Femur (tissue), 1 donor: ENCODE data around the gene USP33.
"Not testable (repeated sequence)": the region's sequence is repeated elsewhere in the genome, so short reads cannot be mapped to it uniquely, and the experiment has no call there.

Experiments
- DNase-seq: peaks from one replicate; pipeline ENCODE4 v3.0.0-alpha.2; 2017

USP33 gene

DNA sequence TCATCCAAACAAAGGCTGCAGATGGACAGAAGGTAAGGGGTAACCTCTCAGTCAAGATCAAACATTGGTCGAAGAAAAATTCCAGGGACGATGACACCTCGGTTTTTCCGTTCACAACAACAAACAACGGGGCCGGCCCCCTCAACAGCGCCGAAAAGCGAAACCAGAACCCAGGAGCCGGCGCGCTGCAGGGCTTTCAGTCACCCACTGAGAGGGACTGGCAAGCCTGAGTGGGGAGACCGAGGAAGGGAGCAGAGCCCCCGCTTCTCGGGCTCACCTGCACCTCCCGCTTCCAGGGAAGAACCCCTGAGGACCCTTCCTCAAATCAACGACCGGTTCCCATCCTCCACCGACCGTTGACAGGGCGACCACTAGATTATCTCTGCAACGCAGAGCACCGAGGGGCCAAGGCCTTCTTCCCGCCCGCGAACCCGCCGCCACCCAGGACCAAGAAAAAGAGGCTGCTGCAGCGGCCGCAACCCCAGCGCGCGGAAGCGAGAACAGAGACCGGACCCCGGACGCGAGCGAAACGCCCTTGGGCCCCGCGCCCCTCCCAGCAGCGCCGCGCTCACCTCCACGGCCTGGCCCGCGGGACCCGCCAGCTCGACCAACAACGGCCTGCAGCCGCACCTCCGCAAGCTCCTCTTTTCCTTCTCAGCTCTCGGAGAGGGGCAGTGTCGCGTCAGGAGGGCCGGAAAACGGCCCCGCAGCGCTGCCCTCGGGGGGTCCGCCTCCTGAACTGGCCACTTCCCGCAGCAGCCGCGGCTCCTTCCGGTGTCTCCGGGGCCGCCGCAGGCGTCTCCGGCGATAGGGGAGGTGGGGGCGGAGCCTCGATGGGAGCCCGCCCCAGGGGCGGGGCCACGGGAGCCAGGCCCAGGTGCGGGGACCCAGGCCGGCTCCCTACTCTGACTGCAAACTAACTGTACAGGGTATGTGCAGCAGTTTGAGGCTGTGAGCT lies at the start of gene USP33:
Gene USP33 (minus strand): TSS at position 782 of the 958 bp plus-strand sequence. CDS start 18,155 bp downstream, outside the sequence.
- DNase-seq: peak; percentile 93

DNA sequence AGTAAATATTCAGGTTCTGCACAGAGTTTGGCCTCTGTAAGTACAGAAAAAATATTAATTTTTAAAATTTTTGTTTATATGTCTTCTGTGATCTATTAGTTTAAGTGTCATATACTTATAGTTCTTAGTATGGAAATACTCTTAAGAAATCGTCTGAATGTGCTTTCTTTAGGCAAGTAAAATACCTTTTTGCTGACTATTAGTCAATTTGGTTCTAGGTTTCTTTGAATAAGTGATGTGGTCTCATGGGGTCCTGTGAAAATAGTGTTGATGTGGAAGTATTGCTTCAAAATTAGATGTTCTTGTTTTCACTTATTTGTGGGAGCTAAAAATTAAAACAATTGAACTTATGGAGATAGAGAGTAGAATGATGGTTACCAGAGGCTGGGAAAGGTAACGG lies 43.7 kb upstream of the USP33 start:
- DNase-seq: no peak

DNA sequence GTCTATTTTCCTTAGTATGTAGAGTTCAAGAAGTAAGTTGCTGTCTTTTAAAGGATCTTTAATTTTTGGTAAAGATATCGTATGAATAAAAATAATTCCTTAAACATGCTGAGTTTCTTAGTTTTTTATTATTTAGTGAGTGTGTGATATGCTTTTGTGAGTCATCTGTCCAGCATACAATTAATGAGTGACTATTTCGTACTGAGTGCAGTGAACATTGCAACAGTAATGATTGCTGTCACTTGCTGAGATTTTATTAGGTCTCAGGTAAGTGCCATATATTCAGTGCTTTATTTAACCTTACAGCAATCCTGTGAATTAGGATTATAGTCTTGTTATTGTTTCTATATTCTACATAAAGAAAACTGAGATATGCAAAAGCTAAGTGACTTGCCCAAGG lies 42.4 kb upstream of the USP33 start:
- DNase-seq: no peak

DNA sequence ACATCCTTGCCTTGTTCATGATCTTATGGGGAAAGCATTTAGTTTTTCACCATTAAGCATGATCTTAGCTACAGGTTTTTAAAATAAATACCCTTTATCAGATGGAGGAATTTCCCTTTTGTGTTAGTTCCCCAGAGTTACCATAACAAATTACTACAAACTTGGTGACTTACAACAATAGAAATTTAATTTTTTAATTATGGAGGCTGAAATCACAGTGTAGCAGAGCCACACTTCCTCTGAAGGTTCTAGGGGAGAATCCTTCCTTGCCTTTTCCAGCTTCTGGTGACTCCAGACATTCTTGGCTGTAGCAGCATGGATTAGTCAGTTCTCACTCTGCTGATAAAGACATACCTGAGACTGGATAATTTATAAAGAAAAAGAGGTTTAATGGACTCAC lies 38.3 kb upstream of the USP33 start:
- no peak for DNase-seq

DNA sequence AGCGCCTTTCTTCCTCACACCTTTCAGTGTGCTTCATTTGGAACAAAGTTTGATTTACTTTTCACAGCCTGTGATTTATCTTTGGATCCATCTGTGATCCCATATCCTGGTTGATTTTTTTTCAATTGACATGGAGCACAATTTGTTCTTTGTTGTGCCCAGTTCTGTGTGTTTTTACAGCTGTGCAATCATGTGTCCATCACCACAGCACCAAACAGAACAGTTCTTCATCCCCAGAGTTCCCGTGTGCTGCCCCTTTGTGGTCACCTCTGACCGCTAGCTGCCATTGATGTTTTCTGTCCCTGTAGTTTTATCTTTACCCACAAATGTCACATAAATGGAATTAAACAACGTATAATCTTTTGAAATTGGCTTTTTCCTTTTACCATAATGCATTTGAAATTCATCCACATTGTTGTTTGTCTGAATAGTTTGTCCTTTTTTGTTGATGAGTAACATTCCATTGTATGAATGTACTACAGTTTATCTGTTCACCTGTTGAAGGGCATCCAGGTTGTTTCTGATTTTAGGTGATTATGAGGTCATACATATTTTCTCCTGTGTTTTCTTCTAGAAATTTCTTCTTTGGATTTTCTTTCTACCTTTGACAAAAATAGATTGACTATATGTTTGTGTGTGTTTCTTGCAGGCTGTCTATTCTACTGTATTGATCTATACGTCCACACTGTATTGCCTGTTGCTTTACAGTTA lies 37.2 kb upstream of the USP33 start:
- DNase-seq: no peak

DNA sequence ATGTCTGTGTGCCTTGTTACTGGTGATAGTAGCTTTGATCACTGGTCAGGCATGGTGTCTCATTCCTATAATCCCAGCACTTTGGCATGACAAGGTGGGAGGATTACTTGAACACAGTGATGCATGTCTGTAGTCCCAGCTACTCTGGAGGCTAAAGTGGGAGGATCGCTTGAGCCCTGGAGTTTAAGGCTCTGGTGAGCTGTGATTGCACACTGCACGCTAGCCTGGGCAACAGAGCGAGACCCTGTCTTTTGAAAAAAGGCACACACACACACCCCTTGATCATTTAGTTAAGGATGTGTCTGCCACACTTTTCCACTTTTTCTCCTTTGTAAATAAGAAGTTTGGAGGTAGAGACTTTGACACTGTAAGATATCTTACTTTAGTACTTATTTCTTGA lies 34.9 kb upstream of the USP33 start:
- DNase-seq: no peak

DNA sequence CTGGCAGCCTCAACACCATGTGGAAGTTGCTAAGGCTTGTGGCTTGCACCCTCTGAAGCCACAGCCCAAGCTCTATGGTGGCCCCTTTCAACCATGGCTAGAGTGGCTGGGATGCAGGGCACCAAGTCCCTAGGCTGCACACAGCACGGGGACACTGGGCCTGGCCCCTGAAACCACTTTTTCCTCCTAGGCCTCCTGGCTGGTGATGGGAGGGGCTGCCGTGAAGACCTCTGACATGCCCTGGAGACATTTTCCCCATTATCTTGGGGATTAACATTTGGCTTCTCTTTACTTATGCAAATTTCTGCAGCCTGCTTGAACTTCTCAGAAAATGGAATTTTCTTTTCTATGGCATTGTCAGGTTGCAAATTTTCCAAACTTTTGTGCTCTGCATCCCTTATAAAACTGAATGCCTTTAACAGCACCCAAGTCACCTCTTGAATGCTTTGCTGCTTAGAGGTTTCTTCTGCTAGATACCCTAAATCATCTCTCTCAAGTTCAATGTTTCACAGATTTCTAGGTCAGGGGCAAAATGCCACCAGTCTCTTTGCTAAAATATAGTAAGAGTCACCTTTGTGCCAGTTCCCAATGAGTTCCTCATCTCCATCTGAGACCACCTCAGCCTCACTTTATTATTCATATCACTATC lies 26.6 kb upstream of the USP33 start:
- not testable (repeated sequence) for DNase-seq

DNA sequence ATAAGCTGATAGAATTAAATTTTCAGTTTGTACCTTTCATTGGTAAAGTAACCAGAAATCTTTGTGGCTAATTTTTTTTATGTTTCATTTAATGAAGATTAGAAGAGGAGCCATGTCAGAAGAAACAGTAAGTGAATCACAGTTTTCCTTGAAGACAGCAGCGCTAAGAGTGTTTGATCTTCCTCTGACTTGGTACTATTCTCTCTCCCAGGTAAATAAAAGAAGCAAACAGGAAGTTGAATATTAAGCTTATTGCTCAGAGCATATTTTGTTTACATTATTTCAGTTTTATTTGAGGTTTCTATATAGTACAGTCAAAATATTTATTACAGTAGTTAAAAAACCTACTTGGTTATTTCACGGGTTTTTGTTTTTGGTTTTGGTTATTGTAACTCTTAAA lies 23.5 kb upstream of the USP33 start:
- no peak for DNase-seq

DNA sequence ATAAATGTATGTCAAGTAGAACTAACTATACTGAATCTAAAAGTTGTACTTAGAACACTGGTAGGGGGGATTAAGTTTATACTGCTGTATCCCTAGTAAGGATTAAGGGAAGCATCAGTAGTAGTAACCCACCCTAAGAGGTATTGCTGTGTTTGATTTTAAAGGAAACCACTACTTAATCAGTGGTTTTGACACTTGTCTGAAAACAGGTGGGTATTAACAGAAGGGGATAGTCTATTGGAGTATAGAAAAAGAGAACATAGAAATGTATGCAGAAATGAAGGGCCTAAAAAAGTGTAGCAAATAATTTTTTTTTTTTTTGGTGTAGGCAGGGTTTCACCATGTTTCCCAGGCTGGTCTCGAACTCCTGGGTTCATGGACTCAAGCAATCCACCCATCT lies 22.0 kb upstream of the USP33 start:
- DNase-seq: no peak

DNA sequence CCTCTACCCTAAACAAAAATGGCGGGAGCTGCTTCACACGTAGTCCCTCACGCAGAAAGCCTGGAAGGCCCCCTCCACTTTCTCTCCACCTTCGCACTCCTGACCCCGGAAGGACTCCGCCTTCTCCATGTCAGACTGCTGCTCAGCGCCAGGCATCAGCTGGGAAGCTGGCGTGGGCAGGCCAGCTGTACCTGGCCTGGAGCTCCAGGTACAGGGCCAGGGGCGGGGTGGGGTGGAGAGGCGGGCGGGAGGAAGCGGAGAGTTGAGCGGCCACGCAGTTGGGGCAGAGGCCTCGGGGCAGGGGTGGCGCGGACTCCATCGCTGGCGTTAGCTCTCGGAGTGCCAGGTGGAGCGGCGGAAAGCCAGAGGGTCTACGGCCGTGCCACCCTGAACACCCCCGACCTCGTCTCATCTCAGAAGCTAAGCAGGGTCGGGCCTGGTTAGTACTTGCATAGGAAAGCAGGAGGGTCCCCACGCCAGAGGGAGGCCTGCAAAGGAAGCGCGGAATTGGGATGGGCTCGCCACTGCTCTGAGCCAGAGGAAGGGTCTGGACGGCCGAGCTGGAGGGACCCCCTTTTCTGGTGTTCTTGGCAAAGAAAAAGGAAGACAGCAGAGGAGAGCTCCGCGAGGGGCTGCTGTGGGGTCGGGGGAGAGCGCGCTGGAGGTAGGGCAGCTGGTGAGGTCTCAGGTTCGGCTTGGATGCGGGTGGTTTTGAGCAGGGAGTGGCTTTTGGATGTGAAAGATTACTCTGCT lies 20.1 kb upstream of the USP33 start, which contains the start of gene MIGA1:
Gene MIGA1 (plus strand): TSS at position 121 of the 753 bp plus-strand sequence. CDS start 3,604 bp downstream, outside the sequence.
- DNase-seq: peak; percentile 93

DNA sequence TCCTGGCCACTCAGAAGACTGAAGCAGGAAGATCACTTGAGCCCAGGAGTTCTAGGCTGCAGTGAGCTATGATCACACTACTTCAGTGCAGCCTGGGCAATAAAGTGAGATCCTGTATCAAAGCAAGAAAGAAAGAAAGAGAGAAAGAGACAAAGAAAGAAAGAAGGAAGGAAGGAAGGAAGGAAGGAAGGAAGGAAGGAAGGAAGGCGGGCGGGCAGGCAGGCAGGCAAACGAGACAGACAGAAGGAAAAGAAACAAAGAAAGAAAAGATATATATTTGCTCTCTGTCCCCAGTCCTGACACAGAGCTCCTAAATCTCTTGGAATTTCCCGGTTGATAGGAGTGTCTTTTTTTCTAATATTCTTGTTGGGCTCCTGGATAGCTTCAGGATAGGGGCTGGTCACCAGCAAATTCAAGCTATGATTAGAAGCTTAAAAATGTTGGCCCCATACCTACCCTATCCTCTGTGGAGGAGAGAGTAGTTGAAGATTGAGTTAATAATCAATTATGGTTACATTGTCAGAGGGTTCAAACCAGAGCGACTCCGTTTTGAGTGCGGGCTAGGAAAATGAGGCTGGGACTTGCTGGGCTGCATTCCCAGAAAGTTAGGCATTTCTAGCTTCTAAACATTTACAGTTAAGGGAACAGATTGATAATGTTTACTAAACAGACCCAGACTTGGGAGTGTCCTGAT lies 16.5 kb upstream of the USP33 start:
- DNase-seq: no peak

DNA sequence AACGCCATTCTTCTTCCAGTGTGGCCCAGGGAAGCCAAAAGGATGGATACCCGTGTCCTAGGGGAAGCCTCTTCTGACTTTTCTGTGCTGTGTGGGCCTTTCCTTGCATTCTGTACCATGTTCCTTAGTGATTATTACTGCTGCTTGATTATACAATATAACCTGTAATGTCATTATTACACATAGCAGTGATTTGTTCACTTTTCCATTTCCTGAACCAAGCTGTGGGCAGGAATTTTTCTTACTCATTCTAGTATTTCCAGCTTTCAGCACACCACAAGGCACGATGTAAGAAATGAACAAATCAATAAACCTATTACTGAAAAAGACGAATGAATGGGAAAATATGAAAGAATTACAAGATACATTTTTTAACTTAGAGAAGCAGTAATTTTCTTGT lies 8.4 kb upstream of the USP33 start:
- DNase-seq: no peak

DNA sequence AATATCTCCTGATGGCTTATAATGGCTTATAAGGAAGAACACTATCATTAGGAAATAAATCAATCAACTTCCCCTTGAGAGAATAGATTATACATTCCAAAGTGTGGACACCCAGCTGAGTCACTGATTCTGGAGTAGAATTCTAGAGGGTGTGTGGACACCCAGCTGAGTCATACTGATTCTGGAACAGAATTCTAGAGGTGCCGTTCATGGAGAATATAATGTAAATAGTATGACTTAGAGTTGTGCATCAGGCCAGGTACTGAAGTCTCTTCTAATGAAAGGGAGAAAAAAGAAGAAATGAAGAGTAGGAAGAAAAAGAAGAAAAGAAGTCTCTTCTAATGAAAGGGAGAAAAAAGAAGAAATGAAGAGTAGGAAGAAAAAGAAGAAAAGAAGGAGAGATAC lies 2.4 kb upstream of the USP33 start:
- DNase-seq: no peak

DNA sequence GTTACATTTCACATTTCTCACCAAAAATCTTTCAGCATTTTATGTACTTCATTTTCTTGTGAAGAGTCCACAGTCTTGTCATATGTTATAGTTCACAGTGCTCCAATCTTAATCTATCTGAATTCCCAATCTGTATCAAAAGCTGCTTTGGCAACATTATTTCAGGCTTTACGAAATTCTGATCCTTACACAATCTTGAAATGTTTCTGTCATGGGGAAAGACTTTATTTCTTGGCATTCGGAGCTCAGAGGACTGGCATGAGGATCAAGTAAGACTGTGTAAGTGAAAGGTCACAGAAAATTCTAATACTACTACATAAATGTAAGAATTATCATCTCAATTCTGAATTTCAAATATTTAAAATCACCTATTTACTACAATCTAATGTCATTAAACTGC lies 2.0 kb downstream of the USP33 start:
- DNase-seq: no peak

DNA sequence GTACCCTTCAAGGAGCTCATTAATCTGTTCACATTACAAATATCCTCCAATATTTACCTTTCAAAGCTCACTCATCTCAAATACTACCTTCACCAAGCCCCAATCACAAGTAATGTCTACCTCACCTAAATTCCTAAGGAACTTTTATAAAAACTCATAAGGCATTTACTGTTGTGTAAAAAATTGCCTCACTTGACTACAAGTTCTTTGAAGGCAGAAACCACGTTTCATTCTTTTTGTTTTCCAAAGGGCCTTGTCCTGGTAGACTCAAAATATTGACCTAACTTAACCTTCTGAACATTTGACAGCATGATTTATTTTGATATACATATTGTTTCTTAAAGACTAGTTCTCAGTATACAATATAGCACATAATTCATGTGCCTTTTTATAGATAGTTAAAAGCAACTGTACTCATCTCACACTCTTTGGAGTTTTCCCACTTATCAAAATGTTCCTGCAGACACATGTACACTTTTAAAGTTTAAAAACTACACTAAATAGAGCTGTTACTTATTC lies 2.5 kb downstream of the USP33 start:
- no peak for DNase-seq

DNA sequence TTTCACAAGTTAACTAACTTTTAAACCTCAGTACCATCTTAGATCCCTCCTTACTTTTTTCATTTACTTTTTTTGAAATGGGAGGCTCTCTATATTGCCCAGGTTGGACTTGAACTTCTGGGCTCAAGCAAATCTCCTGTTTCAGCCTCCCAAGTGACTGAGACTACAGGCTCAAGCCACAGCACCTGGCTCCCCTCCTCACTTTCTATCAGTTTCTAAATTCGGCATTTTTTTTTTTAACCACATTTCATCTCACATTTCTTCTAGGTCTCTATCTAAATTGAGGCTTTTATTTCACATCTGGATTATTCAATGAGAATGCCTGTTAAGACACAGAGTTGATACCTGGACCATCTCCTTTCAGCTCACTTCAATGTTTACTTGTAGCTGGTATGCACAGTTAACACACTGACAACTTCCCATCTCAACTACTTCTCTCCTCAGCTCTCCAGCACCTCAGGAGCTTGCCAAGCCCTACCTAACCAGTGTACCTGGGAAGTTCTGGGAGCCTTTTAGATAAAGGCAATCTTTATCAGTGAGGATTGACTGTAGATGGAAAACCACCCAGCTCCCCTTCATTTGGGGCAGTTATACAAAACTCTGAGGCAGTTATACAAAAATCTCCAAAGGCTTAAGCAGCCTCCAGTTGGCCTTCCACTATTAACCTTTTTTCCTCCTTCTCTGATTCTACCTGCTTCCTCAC lies 3.4 kb downstream of the USP33 start:
- DNase-seq: no peak

DNA sequence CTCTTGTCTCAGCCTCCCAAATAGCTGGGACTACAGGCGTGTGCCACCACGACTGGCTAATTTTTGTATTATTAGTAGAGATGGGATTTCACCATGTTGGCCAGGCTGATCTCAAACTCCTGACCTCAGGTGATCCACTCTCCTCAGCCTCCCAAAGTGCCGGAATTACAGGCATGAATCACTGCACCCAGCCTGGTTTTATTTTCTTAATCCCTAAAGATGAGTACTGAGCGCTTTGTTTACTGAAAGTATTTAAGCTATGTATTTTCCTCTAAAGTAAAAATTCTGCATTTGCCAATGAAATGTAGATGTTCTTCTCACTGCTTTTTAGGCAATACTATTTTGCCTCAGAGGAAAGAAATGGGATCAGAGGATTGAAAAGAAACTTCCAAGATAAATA lies 10.2 kb downstream of the USP33 start:
- DNase-seq: not testable (repeated sequence)

DNA sequence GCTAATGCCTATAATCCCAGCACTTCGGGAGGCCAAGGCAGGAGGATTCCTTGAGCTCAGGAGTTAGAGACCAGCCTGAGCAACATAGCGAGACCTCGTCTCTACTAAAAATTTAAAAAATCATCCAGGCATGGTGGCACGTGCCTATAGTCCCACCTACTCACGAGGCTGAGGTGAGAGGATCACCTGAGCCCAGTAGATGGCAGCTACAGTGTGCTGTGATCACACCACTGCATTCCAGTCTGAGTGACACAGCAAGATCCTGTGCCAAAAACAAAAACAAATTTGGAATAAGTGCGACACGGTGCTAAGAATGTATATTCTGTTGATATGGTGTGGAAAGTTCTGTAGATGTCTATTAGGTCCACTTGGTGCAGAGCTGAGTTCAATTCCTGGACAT lies 15.1 kb downstream of the USP33 start:
- DNase-seq: no peak

DNA sequence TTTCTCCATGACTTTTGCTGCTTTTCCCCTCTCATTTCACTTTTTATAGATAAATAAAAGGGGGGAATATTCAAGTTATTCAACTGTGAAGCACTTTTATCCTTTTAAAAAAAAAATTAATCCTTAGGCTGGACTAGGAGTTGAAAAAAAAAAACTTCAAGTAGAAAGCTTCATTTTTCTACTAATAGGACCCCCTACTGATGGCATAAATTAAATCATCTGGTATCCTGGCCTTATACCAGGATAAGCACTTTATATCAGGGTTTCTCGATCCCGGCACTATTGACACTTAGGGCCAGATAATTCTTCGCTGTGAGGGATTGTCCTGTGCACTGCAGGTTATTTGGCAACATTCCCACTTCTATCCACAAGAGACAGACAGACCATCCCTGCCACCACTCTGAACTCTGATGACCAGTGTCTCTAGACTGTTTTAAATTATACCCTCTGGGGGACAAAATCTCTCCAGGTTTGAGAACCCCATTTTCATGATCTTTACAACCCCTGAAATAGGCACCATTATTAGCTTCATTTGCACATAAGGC lies 17.6 kb downstream of the USP33 start:
- DNase-seq: no peak

DNA sequence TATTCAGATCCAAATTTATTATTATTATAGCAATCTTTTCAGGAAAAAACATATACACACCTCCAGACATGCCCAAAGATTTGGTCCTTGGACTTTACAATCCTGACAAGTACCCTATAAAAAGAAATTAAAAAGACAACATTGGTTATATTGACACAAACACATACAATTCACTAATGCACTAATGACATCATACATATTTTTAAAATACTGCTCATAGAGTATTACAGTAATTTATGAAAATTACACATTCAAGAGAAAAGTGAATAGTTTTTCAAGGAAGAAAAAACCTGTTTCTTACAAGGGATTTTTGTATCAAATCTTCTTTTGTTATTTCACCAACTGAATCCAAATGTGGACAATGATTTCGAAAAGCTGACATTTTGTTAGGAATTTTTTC lies 18.3 kb downstream of the USP33 start:
- DNase-seq: no peak

DNA sequence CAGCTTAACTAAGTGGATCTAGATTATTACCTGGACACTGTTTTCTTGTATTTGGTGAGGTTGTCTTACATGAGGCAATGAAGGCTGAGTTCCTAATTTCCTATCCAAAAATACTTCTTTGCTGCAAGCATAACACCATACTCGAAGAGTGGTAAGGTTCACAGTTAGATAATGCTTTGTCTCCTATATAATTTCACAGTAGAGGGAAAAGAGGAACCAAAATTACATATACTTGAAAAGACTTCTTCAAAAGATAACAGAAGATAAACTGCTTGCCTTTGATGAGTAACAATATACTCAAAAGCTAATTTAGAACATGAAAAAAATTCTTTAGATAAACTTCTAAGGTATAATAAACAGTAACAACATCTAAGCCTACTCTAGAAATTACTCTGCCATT lies 20.4 kb downstream of the USP33 start:
- DNase-seq: no peak
